GOT3 (cell line): ENCODE results near the gene SPEM1.
"Not testable (repeated sequence)": the region's sequence is repeated elsewhere in the genome, so short reads cannot be mapped to it uniquely, and the experiment has no call there.

ENCODE experiments used
- DNase-seq: peaks from one replicate; lab custom pipeline; 2025; ENCODE audit warnings: mixed read lengths; lab: John Stamatoyannopoulos, UW

Gene SPEM1

DNA sequence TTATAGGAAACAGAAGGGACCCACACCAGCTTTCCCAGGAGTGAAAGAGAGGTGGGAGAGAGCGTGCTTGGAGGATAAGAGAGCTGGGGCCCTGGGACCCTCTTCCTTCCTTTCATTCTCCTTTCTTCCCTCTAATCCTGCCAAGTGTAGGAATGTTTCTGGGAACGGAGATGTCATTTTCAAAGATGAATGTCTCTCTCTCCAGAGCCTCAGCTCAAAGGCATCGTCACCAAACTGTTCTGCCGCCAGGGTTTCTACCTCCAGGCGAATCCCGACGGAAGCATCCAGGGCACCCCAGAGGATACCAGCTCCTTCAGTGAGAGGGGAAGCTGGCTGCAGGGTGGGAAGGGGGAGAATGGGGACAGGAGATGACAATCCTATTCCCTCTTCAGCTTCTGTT is 21.1 kb downstream of the SPEM1 start:
- no peak for DNase-seq

DNA sequence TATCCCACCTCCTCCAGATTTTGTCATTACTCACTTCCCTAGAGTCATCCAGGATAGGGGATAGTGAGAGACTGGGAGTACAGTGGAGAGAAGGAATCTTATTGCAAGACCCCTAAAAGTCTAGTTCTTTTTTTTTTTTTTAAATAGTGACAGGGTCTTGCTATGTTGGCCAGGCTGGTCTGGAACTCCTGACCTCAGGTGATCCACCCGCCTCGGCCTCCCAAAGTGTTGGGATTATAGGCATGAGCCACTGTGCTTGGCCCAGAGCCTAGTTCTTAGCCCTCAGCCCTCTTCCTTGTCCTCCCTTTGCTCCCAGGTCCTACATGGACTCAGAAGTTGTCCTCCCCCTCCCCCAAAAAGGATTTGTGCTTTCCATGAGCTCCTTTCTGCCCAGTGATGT is 22.0 kb downstream of the SPEM1 start:
- no peak for DNase-seq

DNA sequence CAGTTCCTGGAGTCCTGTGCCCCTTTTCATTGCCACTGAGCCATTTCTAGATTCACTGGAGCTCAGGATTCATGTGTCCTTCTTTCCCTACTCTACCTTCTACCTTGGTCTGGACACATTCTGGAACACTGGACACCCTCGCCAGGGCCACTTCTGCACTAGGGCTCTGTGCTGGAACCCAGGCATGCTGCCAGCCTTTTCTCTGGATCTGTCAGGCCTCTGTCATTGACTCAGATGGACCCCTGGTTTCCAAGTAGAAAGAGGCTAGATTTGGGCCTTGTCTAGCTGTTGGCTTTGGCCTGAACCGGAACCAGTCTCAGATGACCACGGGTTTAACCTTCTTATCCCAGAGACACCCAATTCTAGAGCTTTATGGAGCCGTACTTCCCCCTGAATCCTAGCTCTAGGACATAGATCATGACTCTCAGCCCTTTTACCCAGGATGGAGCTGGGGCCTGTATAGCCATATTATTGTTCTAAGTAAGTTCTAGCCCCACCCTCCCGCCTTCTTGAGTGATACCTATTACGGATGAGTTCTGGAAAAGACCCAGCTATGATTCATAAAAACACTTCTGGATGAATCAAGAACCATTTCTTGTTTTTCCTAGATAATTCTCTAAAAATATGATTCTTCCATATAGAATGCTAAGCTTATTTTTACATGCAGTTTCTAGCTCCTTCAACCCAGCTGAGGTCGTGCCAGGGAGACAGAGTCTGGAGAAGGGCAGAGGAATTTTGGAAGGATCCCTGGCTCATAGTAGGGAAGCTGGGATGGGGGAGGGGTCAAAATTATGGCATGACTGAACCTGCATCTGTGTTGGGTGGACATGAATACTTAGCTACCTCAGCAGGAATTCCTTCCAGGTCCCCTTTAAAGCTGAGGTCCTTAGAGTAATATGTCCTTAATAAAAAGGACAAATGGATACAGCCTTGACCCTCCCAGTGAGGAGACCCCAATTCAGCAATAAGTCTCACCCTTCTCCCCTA is 23.7 kb downstream of the SPEM1 start:
- no peak for DNase-seq

DNA sequence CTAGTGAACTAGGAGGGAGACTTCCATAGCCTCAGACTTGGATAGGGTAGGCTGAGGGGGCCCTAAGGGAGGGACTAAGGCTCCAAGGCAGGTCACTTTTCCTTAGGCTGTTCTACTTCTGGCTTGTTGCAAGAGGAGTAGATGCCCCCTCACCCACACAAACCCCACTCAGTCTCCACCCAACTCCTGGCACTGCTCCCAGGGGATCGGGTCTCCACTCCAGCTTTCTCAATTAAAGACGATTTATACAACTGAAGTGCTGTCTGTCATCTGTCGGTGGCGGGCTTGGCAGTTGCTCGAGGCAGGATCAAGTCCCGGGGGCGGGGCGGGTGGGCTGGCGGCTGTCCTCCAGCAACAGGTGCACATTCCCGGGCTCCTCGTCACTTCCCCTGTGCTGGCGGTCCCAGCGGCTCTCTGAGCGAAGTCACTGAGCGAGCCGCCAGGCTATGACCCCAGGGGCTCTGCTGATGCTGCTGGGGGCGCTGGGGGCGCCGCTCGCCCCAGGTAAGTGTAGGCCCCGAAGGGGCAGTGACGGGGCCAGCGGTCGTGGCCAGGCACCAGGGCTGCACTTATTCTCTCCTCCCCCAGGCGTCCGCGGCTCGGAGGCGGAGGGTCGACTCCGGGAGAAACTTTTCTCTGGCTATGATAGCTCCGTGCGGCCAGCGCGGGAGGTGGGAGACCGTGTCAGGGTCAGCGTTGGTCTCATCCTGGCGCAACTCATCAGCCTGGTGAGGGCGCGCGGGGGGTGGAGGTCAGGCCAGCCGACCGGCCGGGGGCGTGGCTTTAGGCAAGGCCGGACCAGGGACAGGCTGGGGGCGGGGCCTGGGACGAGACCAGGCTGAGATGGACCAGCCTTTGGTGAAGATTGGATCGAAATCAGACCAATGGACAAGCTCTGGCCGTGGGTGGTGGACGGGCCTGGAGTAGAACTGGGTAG is 24.8 kb downstream of the SPEM1 start, which contains the start of gene CHRNB1:
Gene CHRNB1, plus strand, starts transcription at position 380 of the 937 bp plus-strand sequence. Its CDS starts 67 bp downstream, at position 447.
- no peak for DNase-seq

DNA sequence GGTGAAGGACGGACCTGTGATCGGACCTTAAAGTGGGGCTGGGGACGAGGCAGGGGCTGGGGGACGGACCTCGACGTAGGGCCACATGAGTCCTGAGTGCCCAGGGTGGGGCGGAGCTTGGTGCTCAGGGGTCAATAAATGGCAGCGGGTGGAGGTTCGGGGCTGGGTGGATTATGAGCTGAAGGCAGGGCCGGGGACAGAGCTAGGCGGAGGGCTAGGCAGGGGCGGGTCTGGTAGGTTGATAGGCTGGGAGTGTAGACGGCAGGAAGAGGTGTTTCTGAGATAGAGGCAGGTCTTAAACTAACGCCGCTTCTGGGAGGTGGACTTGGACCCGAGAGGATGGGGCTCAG is 25.5 kb downstream of the SPEM1 start:
- DNase-seq = no peak

DNA sequence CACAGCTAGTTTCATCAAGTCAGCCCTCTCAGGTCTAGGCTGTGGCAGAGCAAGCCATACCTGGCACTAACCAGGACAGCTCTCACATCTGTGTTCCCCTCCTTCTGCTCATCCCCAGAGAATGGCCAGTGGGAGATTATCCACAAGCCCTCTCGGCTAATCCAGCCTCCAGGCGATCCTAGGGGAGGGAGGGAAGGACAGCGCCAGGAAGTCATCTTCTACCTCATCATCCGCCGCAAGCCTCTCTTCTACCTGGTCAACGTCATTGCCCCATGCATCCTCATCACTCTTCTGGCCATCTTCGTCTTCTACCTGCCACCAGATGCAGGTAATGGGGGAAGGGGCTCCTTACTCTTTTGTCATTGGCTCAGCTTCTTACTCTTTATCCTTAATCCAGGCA is 28.3 kb downstream of the SPEM1 start:
- DNase-seq = no peak

DNA sequence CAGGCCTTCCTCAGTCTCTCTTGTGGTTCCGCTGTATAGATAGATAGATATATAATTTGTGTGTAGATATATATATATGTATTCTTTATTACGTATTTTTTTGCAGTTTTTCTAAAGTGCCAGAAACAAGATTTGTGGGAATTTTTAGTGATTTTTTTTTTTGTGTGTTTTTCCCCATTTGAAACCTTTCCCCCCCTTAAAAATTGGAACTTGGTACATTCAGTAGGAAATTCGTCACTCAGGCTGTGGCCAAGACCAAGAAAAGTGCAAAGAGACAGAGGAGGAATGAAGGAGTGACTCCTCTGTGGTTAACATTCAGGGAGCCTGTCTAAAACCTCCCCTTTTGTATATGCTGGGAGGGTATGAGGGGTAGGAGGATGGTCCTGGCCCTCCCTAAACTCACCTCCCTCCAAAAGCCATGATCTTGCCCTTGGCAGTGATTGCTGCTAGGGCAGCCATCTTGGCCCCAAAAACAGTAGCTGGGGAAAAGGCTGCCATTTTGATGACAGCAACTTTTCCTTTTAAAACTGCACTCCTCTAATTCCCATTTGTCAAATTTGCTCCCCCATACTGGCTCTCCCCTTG is 39.9 kb downstream of the SPEM1 start:
- no peak for DNase-seq

DNA sequence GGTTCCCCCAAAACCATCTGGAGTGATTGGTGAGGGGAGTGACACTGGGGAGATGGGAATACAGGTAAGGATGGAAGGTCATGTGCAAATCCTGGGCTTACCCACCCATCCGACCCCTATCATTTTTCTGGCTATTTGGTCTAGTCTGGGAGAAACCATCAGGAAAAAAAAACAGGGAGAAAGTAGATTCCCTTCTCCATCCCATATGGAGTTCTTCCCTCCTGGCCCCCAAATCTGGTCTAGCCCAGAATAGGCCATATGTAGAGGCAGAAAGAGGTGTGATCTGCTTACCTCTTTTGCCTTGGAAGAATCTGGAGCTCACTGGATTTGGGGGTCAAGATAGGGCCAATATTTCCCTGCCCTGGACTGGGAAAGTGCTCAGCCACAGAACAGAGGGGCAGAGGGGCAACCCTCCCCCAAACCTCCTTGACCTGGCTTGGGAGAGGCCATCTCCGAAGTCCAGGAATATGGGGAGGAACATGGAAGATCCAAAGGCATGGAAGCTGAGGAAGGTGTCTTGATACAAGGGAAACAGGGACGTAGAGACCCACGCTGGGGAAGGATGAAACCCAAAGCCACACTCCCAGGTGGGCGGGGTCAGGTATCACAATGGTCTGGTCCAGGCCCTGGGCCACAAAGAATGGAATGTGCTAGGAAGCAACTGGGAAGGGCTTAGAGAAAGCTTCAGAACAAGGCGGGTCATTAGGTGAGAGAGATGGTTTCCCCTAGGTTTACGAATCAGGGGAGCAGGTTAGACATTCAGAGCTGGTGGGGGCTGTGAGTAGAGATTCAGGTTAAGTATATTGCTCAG is 40.9 kb downstream of the SPEM1 start:
- no peak for DNase-seq

DNA sequence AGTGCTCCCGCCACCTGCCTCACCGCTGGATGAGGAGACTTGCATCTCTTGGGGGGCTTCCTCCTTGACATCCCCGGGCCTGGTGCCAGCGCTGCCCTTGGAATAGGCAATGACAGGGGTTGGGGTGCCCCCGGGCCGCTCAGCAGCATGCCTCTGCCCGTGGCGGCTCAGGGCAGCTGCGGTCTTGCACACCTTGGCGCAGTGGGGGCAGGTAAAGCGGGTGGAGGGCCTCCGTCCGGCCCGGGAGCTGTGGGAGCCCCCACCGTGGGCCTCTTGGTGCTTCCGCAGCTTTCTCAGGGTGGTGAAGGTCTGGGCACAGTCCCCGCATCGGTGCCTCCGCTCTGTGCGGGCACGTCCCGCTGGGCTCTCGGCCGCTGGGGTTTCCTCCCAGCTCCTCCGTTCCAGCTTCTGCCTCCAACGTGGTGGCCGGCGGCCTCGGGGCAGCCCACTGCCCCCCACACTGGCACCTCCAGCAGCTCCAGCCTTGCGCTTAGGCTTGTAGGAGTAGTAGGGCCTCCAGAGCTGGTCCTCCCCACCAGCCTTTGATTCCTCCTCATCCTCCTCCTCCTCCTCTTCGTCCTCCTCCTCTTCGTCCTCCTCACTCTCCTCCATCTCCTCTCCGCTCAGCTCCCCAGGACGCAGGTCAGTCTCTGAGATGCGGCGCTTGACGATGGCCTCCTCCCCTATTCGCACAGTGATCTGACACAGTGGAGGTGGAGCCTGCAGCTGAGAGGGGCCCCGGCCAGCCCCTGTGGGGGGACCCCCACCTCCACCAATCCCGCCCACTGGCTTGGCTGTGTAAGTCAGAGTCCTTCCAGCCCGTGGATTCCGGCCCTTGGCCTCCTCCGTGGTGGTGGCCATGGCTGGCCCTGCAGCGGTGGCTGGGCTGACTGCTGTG is 42.6 kb downstream of the SPEM1 start:
- no peak for DNase-seq

DNA sequence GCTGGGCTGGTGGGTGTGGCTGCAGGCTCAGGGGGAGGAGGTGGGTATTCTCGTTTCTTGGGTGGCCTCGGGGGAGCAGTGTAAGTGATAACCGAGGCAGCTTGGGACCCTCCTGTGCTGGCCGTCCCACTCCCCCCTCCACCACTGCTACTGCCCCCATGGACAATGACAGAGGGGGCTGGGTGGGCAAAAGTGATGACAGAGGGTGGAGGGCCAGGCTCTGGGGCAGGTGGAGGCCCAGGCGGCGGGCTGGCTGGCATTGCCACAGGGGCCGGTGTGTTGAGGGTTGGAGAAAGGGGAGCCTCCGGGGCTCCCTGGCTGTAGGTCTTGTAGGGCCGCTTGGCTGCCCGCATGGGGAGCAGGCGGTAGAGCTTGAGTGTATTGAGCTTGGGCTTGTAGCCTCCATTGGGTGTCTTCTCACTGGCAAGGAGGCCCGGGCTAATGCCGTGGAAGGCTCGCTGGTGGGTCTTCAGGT is 43.3 kb downstream of the SPEM1 start:
- DNase-seq = no peak

DNA sequence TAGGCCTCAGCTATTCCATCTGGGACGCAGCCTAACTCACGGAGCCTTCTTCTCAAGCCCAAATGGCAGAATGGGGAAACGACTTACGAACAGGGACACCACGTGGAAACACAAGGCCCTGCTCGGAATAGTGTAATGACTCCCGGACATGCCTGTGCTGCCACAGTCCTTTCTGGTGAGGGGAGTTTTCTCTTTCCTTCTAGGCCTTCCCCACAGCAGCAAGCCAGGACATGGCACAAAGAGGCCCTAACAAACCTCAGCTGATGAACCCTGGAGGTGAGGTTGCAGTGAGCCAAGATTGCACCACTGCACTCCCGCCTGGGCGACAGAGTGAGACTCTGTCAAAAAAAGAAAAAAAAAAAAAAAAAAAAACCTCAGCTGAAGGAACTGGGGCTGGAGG is 44.0 kb downstream of the SPEM1 start:
- DNase-seq = no peak

DNA sequence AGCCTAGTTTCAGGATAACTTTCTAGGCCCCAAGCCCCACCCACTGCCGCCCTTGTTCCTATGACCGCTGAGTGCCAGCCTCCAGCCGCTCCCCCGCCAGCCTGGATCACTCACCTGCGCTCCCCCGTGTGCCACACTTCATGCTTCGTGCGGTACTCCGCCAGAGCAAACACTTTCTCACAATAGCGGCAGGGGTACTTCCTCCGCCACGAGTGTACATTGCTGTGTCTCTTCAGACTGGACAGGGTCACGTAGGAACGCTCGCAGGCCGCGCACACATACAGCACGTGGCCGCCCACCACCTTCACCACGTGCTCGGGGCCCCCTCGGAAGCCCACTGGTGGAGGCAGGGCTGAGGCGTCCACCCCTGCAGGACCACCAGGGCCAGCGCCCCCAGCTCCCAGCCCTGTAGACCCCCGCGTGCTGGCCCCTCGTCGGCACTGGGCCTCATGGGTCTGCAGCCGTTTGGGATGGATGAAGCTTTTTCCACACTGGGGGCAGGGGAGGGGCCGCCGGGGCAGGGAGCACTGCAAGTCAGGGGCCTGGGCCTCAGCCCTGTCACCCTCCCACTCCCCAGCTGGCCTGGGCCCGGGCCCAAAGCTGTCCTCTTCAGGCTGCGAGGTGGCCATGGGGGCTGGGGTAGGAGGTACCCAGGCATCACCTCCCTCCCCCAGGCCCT is 45.6 kb downstream of the SPEM1 start:
- no peak for DNase-seq

DNA sequence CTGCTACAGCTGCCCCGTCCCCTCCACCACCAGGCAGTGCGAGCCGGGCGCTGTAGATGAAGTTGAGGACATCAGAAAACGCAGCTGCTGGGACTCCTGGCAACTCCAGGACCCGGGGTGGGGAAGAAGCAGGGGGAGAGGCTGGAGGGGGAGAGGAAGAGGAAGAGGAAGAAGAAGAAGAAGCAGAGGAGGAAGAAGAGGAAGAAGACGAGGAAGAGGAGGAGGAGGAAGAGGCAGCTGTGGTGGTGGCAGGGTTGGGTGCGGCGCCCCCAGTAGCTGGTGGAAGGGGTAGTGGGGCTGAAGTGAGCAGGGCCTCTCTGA is 46.2 kb downstream of the SPEM1 start:
- DNase-seq = no peak

DNA sequence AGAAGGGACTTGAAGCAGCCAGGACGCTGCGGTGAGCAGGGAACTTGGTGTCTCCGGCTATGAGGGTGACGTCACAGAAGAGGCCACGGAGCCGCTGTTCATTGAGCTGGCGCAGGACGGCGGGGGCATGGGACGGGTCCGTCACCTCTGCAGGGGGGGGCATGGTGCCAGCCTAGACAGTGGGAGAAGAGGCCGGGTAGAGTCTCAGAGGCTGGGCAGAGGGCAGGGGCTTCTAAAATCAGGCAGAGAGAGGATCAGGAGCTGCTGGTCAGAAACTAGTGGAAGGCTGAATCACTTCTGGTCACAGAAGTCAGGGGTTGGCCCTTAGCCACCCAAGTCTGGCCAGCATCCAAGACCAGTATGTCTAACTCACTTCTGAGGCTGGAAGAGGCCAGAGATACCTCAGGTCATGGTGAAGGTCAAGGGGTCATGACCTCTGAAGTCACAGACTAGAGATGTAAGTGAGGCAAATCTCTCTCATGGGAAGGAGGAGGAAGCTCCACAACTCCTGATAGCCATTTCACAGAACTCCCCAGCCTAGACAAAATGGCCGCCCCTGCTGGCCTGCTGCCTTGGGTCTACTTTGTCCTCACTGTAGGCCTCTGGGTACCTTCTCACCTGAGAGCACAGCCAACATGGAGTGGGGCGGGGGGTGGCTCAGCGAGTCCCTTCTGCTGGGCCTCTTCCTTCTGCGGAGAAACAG is 46.7 kb downstream of the SPEM1 start:
- DNase-seq = no peak

DNA sequence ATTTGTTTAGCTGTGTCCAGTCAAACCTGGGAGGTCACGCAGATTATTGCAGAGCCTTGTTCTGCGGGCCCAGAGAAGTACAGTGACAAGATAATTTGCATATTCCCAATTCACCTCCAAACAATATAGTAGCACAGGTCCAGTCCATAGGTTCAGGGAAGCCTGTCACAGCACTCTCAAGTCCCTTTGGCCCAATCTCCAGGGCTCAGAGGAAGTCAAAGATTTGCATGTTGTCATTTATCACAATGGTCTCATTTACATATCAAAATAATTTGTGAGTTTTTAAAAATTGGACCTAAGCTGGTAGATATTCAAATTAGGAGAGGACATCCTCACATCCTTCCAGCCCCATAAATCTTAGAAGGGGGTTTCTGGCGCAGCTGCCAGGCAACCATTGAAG is 47.4 kb downstream of the SPEM1 start:
- DNase-seq = no peak

DNA sequence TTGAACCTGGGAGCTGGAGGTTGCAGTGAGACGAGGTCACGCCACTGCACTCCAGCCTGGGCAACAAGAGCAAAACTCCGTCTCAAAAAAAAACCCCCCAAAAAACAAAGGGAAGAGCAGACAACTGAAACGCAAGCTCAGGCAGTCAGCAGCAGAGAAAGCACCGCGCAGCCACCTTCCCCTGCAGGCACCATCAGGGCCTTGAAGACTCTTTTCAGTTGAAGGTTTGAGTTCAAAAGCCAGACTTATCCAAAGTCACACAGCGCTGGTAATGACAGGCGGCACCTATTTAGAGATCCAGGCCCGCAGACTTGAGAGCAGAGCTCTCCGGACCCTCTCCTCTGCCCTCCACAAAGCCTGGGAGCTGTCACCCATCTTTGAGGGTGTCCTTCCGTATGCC is 48.2 kb downstream of the SPEM1 start:
- no peak for DNase-seq

DNA sequence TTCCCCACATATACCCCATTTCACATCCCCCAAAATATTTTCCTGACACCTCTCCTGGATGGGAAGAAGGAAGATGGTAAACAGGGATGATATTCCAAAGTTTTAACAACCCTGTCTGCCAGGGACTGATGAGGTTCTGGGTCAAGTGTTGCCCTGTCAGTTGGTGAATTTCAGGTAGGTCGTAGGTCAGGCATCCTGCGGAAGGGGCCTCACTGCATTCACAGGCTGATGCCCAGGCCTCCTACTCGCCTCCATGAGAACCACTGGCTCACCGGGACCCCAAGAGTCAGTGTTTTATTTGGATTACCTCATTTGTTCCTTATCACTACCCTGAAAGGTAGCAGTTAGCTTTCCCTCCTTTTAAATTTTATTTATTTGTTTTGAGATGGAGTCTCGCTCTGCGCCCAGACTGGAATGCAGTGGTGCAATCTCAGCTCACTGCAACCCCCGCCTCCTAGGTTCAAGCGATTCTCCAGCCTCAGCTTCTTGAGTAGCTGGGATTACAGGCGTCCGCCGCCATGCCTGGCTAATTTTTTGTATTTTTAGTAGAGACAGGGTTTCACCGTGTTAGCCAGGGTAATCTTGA is 48.8 kb downstream of the SPEM1 start:
- DNase-seq = no peak

DNA sequence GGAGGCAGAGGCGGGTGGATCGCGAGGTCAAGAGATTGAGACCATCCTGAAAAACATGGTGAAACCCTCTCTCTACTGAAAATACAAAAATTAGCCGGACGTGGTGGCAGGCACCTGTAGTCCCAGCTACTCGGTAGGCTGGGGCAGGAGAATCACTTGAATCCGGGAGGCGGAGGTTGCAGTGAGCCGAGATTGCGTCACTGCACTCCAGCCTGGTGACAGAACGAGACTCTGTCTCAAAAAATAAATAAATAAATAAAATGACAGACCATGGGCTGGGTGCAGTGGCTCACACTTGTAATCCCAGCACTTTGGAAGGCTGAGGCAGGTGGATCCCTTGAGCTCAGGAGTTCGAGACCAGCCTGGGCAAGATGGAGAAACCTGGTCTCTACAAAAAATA is 49.7 kb downstream of the SPEM1 start:
- not testable (repeated sequence) for DNase-seq

DNA sequence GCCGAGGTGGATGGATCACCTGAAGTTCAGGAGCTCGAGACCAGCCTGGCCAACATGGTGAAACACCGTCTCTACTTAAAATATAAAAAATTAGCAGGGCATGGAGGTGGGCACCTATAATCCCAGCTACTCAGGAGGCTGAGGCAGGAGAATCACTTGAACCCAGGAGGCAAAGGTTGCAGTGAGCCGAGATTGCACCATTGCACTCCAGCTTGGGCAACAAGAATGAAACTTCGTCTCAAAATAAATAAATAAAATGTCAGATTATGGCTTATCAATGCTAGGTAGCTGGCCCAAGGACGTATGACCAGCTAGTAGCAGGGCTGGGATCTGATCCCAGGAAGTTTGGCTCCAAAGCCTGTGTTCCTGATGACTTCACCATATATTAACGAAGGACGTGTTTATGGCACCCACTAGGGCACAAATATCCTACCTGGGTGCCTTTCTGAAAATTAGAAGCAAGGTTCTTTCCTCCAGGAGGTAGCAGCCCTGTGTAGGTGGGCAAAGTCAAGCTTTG is 50.4 kb downstream of the SPEM1 start:
- not testable (repeated sequence) for DNase-seq
